WTC11 (cell line): Measurements from ENCODE around the gene PDIA3. TPM values are rescaled to one million over a fixed set of nuclear protein-coding genes. Genes with fewer than 3 reads are reported as not detected.
"Not testable (repeated sequence)": the region's sequence is repeated elsewhere in the genome, so short reads cannot be mapped to it uniquely, and the experiment has no call there.

Experiments
- ATAC-seq: fragments of 200-7000 bp; cut with Tn5 transposase; 2 replicates; pipeline ENCODE4 v1.10.0; 2021; ENCODE audit warnings: mild to moderate bottlenecking, moderate library complexity
- CTCF ChIA-PET: fragments of 300-600 bp; sonication (Branson Sonifier 250); formaldehyde crosslinking; loops from one replicate; lab custom pipeline; 2021; ENCODE audit warnings: antibody characterized with exemption; lab: Charles Lee
- POLR2A ChIA-PET: fragments of 350-600 bp; sonication (Branson Sonifier 250); formaldehyde crosslinking; loops from one replicate; lab custom pipeline; 2021; ENCODE audit warnings: antibody characterized with exemption; lab: Charles Lee
- DNase-seq: peaks from one replicate; pipeline ENCODE4 v3.0.0; 2021; ENCODE audit warnings: low spot score
- H3K27ac Mint-ChIP-seq: 2 replicates; pipeline ENCODE4 v1.8.0; 2021; ENCODE audit warnings: mixed read lengths
- H3K27me3 Mint-ChIP-seq: 2 replicates; pipeline ENCODE4 v1.8.0; 2021; ENCODE audit warnings: low read depth, mild to moderate bottlenecking, moderate library complexity, mixed read lengths
- H3K36me3 Mint-ChIP-seq: 2 replicates; pipeline ENCODE4 v1.8.0; 2021; ENCODE audit warnings: mixed read lengths
- H3K4me1 Mint-ChIP-seq: 2 replicates; pipeline ENCODE4 v1.8.0; 2022; ENCODE audit warnings: mixed read lengths
- H3K4me3 Mint-ChIP-seq: 2 replicates; pipeline ENCODE4 v1.8.0; 2021; ENCODE audit warnings: mild to moderate bottlenecking, moderate library complexity, mixed read lengths
- H3K9me3 Mint-ChIP-seq: 2 replicates; pipeline ENCODE4 v1.8.0; 2021; ENCODE audit warnings: mixed read lengths
- ATF1 ChIP-seq: sonication (generic); formaldehyde crosslinking; IDR thresholded peaks from 2 replicates; pipeline ENCODE4 v1.8.1; 2023; ENCODE audit warnings: mild to moderate bottlenecking, moderate library complexity, missing genetic modification reagents
- ELF4 ChIP-seq: sonication (generic); formaldehyde crosslinking; IDR thresholded peaks from 2 replicates; pipeline ENCODE4 v1.8.1; 2022; ENCODE audit warnings: low read depth, mild to moderate bottlenecking, moderate library complexity, missing genetic modification reagents
- JAZF1 ChIP-seq: fragments of 250-450 bp; sonication (Bioruptor Pico); IDR thresholded peaks from 2 replicates; pipeline ENCODE4 v1.9.0; 2021; ENCODE audit warnings: moderate library complexity, mild to moderate bottlenecking, inconsistent platforms
- ZNF219 ChIP-seq: sonication (generic); formaldehyde crosslinking; IDR thresholded peaks from 2 replicates; pipeline ENCODE4 v1.8.0; 2023; ENCODE audit warnings: missing genetic modification reagents, mild to moderate bottlenecking, borderline replicate concordance
- ZNF416 ChIP-seq: fragments of 250-450 bp; sonication (Bioruptor Pico); IDR thresholded peaks from 2 replicates; pipeline ENCODE4 v1.9.0; 2021; ENCODE audit warnings: mild to moderate bottlenecking, inconsistent platforms
- total RNA-seq: library from RNA; stranded (reverse); gene quantifications from 3 replicates; pipeline ENCODE4 v1.2.3, GENCODE V29; 2021
- TF ChIP-seq, protein P1 (sequence below): fragments of 250-450 bp; sonication (Bioruptor Pico); IDR thresholded peaks from 2 replicates; pipeline ENCODE4 v1.9.0; 2021; ENCODE audit warnings: mild to moderate bottlenecking, borderline replicate concordance
- TF ChIP-seq, protein P2 (sequence below): sonication (generic); formaldehyde crosslinking; IDR thresholded peaks from 2 replicates; pipeline ENCODE4 v1.8.1; 2022; ENCODE audit warnings: mild to moderate bottlenecking, moderate library complexity, missing genetic modification reagents
- TF ChIP-seq, protein P3 (sequence below): sonication (generic); formaldehyde crosslinking; IDR thresholded peaks from 2 replicates; pipeline ENCODE4 v1.8.1; 2023; ENCODE audit warnings: mild to moderate bottlenecking, moderate library complexity, missing genetic modification reagents
- TF ChIP-seq, protein P4 (sequence below): sonication (generic); formaldehyde crosslinking; IDR thresholded peaks from 2 replicates; pipeline ENCODE4 v1.8.0; 2022; ENCODE audit warnings: mild to moderate bottlenecking, missing genetic modification reagents
- TF ChIP-seq, protein P5 (sequence below): sonication (generic); formaldehyde crosslinking; IDR thresholded peaks from 2 replicates; pipeline ENCODE4 v1.8.0; 2023; ENCODE audit warnings: missing genetic modification reagents, mild to moderate bottlenecking, borderline replicate concordance
- TF ChIP-seq, protein P6 (sequence below): sonication (generic); formaldehyde crosslinking; conservative IDR thresholded peaks from 2 replicates; pipeline ENCODE4 v1.8.1; 2023; ENCODE audit warnings: mild to moderate bottlenecking, low read depth, missing genetic modification reagents, moderate library complexity

PDIA3 gene
- total RNA-seq, 1 experiment from 2014 or later = 630 TPM

DNA sequence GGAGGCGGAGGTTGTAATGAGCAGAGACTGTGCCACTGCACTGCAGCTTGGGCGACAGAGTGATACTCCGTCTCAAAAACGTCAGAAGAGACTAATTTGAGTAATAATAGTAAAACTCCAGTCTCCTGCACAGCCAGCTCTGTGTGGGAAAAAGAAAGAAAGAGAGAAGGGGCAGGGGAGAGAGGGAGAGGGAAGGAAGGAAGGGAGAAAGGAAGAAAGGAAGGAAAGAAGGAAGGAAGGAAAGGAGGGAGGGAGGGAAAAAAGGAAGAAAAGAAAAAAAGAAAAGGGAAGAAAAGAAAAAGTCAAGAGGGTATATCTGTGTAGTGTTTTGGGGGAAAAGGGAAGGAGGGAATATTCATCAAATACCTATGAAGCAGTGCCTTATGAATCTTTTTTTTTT, 23.1 kb upstream of the PDIA3 start:
- H3K4me1 Mint-ChIP-seq = no peaks in the 10 kb centered on the region
- DNase-seq (no peak), ATAC-seq (no peak)

DNA sequence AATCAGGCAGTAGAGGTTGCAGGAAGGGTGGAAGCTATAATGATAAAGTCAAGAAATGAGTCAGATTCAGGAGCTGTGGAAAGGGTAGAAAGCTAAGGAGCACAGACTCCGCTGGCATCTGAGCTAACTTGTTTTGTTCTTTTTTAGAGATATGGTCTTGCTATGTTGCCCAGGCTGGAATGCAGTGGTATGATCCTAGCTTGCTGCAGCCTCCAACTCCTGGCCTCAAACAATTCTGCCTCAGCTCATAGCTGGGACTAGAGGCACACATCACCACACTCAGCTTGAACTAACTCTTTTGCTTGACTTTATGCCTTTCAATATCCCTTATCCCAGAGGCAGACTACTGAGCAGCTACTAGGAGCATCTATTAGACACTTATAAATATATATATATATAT, 19.9 kb upstream of the PDIA3 start:
- ATAC-seq, H3K4me1 Mint-ChIP-seq, DNase-seq, H3K27me3 Mint-ChIP-seq, H3K36me3 Mint-ChIP-seq, H3K27ac Mint-ChIP-seq, POLR2A ChIA-PET, H3K9me3 Mint-ChIP-seq, CTCF ChIA-PET, H3K4me3 Mint-ChIP-seq: not testable (repeated sequence)

More for the DNA sequence above, 23.1 kb upstream of the PDIA3 start:
- Mint-ChIP-seq H3K36me3 (no peaks in the 10 kb centered on the region), H3K9me3 (no peaks in the 10 kb centered on the region), H3K27ac (no peak overlapping the region), H3K4me3 (no peak overlapping the region), H3K27me3 (no peaks in the 10 kb centered on the region)
- ChIA-PET POLR2A (no interaction called here), CTCF (no interaction called here)
- TF ChIP-seq, protein P1, sequence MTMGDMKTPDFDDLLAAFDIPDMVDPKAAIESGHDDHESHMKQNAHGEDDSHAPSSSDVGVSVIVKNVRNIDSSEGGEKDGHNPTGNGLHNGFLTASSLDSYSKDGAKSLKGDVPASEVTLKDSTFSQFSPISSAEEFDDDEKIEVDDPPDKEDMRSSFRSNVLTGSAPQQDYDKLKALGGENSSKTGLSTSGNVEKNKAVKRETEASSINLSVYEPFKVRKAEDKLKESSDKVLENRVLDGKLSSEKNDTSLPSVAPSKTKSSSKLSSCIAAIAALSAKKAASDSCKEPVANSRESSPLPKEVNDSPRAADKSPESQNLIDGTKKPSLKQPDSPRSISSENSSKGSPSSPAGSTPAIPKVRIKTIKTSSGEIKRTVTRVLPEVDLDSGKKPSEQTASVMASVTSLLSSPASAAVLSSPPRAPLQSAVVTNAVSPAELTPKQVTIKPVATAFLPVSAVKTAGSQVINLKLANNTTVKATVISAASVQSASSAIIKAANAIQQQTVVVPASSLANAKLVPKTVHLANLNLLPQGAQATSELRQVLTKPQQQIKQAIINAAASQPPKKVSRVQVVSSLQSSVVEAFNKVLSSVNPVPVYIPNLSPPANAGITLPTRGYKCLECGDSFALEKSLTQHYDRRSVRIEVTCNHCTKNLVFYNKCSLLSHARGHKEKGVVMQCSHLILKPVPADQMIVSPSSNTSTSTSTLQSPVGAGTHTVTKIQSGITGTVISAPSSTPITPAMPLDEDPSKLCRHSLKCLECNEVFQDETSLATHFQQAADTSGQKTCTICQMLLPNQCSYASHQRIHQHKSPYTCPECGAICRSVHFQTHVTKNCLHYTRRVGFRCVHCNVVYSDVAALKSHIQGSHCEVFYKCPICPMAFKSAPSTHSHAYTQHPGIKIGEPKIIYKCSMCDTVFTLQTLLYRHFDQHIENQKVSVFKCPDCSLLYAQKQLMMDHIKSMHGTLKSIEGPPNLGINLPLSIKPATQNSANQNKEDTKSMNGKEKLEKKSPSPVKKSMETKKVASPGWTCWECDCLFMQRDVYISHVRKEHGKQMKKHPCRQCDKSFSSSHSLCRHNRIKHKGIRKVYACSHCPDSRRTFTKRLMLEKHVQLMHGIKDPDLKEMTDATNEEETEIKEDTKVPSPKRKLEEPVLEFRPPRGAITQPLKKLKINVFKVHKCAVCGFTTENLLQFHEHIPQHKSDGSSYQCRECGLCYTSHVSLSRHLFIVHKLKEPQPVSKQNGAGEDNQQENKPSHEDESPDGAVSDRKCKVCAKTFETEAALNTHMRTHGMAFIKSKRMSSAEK = no peak
- no peak for TF ChIP-seq ATF1 (CRISPR knock-in tag)
- no peak for TF ChIP-seq ZNF416 (CRISPR knock-in tag)
- TF ChIP-seq, protein P2, sequence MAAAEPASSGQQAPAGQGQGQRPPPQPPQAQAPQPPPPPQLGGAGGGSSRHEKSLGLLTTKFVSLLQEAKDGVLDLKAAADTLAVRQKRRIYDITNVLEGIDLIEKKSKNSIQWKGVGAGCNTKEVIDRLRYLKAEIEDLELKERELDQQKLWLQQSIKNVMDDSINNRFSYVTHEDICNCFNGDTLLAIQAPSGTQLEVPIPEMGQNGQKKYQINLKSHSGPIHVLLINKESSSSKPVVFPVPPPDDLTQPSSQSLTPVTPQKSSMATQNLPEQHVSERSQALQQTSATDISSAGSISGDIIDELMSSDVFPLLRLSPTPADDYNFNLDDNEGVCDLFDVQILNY (CRISPR knock-in tag) = no peak
- TF ChIP-seq ZNF219 (CRISPR knock-in tag) = no peak
- TF ChIP-seq JAZF1 (CRISPR knock-in tag) = no peak

DNA sequence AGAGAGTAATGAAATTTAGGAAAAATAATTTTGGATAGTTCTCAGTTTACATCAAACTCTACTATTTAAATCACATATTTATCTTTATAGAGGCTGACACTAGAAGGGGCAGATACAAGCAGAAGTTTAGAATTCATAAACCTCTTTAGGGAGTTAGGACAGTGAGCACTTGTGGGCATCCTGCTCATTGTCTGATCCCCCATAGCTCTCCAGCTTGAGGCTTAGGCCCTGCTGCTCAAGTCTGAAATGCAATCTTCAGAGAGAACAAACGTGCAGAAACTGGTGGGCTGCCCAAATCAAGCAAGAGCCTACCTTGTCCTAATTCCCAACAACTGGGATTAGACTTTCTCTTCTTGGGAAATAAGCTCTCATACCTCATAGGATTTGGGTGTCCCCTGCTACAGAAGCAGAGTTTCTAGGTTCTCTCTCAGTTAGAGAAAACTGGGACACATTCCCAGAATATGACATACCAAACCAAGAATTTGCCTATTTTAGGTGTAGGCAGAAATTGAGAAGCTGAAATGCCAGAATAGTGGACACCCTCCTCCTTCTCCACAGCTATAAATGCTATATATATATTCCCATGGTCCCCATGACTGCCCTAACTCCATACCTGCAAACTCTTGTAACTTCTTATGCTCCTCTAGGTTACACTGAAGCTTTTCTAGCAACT, 18.0 kb upstream of the PDIA3 start:
- CTCF ChIA-PET, H3K27ac Mint-ChIP-seq, H3K36me3 Mint-ChIP-seq, DNase-seq, H3K4me3 Mint-ChIP-seq, POLR2A ChIA-PET, H3K4me1 Mint-ChIP-seq, ATAC-seq: not testable (repeated sequence)
- H3K27me3 Mint-ChIP-seq = peaks cover 16% of the 10 kb centered on the region
- peaks cover 11% of the 10 kb centered on the region for H3K9me3 Mint-ChIP-seq

DNA sequence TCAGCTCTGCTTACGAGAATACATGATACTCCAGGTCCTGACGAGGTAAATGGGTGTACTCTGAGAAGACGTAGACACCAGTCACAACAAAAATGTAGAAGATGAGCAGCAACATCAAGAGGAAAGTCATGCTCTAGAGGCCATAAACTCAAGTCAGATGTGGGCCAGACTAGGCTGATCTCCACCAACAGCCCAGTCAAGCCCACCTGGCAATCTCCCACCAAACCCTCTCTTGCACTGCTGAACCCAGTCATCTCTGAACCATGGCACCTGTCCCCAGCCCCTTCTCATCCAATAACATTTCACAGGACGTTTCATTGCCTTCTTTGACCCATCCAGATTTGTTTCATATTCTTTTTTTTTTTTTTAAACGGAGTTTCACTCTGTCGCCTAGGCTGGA, 10.8 kb upstream of the PDIA3 start:
- Mint-ChIP-seq H3K36me3 (no peaks in the 10 kb centered on the region), H3K27ac (no peak overlapping the region), H3K4me3 (no peak overlapping the region), H3K9me3 (peaks cover 11% of the 10 kb centered on the region), H3K27me3 (peaks cover 11% of the 10 kb centered on the region), H3K4me1 (no peaks in the 10 kb centered on the region)
- CTCF ChIA-PET = no interaction called here
- ATAC-seq (no peak), DNase-seq (no peak)
- POLR2A ChIA-PET = no interaction called here
- TF ChIP-seq, protein P3, sequence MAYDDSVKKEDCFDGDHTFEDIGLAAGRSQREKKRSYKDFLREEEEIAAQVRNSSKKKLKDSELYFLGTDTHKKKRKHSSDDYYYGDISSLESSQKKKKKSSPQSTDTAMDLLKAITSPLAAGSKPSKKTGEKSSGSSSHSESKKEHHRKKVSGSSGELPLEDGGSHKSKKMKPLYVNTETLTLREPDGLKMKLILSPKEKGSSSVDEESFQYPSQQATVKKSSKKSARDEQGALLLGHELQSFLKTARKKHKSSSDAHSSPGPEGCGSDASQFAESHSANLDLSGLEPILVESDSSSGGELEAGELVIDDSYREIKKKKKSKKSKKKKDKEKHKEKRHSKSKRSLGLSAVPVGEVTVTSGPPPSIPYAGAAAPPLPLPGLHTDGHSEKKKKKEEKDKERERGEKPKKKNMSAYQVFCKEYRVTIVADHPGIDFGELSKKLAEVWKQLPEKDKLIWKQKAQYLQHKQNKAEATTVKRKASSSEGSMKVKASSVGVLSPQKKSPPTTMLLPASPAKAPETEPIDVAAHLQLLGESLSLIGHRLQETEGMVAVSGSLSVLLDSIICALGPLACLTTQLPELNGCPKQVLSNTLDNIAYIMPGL = no peak
- no peak for TF ChIP-seq ELF4 (CRISPR knock-in tag)
- TF ChIP-seq, protein P4, sequence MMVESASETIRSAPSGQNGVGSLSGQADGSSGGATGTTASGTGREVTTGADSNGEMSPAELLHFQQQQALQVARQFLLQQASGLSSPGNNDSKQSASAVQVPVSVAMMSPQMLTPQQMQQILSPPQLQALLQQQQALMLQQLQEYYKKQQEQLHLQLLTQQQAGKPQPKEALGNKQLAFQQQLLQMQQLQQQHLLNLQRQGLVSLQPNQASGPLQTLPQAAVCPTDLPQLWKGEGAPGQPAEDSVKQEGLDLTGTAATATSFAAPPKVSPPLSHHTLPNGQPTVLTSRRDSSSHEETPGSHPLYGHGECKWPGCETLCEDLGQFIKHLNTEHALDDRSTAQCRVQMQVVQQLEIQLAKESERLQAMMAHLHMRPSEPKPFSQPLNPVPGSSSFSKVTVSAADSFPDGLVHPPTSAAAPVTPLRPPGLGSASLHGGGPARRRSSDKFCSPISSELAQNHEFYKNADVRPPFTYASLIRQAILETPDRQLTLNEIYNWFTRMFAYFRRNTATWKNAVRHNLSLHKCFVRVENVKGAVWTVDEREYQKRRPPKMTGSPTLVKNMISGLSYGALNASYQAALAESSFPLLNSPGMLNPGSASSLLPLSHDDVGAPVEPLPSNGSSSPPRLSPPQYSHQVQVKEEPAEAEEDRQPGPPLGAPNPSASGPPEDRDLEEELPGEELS (CRISPR knock-in tag) = no peak
- TF ChIP-seq, protein P5, sequence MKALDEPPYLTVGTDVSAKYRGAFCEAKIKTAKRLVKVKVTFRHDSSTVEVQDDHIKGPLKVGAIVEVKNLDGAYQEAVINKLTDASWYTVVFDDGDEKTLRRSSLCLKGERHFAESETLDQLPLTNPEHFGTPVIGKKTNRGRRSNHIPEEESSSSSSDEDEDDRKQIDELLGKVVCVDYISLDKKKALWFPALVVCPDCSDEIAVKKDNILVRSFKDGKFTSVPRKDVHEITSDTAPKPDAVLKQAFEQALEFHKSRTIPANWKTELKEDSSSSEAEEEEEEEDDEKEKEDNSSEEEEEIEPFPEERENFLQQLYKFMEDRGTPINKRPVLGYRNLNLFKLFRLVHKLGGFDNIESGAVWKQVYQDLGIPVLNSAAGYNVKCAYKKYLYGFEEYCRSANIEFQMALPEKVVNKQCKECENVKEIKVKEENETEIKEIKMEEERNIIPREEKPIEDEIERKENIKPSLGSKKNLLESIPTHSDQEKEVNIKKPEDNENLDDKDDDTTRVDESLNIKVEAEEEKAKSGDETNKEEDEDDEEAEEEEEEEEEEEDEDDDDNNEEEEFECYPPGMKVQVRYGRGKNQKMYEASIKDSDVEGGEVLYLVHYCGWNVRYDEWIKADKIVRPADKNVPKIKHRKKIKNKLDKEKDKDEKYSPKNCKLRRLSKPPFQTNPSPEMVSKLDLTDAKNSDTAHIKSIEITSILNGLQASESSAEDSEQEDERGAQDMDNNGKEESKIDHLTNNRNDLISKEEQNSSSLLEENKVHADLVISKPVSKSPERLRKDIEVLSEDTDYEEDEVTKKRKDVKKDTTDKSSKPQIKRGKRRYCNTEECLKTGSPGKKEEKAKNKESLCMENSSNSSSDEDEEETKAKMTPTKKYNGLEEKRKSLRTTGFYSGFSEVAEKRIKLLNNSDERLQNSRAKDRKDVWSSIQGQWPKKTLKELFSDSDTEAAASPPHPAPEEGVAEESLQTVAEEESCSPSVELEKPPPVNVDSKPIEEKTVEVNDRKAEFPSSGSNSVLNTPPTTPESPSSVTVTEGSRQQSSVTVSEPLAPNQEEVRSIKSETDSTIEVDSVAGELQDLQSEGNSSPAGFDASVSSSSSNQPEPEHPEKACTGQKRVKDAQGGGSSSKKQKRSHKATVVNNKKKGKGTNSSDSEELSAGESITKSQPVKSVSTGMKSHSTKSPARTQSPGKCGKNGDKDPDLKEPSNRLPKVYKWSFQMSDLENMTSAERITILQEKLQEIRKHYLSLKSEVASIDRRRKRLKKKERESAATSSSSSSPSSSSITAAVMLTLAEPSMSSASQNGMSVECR (CRISPR knock-in tag) = no peak
- TF ChIP-seq, protein P6, sequence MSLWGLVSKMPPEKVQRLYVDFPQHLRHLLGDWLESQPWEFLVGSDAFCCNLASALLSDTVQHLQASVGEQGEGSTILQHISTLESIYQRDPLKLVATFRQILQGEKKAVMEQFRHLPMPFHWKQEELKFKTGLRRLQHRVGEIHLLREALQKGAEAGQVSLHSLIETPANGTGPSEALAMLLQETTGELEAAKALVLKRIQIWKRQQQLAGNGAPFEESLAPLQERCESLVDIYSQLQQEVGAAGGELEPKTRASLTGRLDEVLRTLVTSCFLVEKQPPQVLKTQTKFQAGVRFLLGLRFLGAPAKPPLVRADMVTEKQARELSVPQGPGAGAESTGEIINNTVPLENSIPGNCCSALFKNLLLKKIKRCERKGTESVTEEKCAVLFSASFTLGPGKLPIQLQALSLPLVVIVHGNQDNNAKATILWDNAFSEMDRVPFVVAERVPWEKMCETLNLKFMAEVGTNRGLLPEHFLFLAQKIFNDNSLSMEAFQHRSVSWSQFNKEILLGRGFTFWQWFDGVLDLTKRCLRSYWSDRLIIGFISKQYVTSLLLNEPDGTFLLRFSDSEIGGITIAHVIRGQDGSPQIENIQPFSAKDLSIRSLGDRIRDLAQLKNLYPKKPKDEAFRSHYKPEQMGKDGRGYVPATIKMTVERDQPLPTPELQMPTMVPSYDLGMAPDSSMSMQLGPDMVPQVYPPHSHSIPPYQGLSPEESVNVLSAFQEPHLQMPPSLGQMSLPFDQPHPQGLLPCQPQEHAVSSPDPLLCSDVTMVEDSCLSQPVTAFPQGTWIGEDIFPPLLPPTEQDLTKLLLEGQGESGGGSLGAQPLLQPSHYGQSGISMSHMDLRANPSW (CRISPR knock-in tag) = no peak
